ENCODE data around the gene PIP4K2B. TPM values are rescaled to one million over a fixed set of nuclear protein-coding genes. Genes with fewer than 3 reads are reported as not detected.

PIP4K2B gene
- total RNA-seq = 10 to 100 TPM; 25.4 to 33.2 TPM

GRCh38 chr17:38799501-38800236 is at the start of gene PIP4K2B:
Gene PIP4K2B (minus strand): TSS chr17:38799556. CDS start chr17:38799424, 132 bp downstream.
- peak; percentile 94 for DNase-seq (ENCODE audit: low spot score)
- ATAC-seq = peak; percentile 92 to 93
- Mint-ChIP-seq H3K36me3 (peaks cover 21% of the 10 kb centered on the region), H3K9me3 (no peaks in the 10 kb centered on the region), H3K27me3 (no peaks in the 10 kb centered on the region), H3K4me3 (peak within 1 kb of the TSS; percentile 91), H3K4me1 (ENCODE audit: low read depth in 2 of 2) (peaks cover 30 to 34% of the 10 kb centered on the region in 2 donors), H3K27ac (peak within 1 kb of the TSS; percentile 82 to 95)

- ATAC-seq (no peak), DNase-seq (ENCODE audit: low spot score) (no peak)
- Mint-ChIP-seq H3K9me3 (no peaks in the 10 kb centered on the region), H3K27ac (no peak overlapping the region), H3K4me3 (no peak overlapping the region), H3K4me1 (ENCODE audit: low read depth in 2 of 2) (peaks cover 41 to 44% of the 10 kb centered on the region in 2 donors), H3K27me3 (no peaks in the 10 kb centered on the region), H3K36me3 (peaks cover 44% of the 10 kb centered on the region)
Measured at GRCh38 chr17:38848557-38848891, 49.2 kb upstream of the PIP4K2B start.

- no peak for DNase-seq (ENCODE audit: low spot score)
- H3K27ac Mint-ChIP-seq = no peak overlapping the region
- H3K27me3 Mint-ChIP-seq = no peaks in the 10 kb centered on the region
- no peak for ATAC-seq
- no peaks in the 10 kb centered on the region for H3K9me3 Mint-ChIP-seq
- no peak overlapping the region for H3K4me3 Mint-ChIP-seq
- H3K4me1 Mint-ChIP-seq (ENCODE audit: low read depth in 2 of 2) = peaks cover 5 to 6% of the 10 kb centered on the region in 2 donors
- H3K36me3 Mint-ChIP-seq = peaks cover 7% of the 10 kb centered on the region
Measured at GRCh38 chr17:38844261-38844757, 45.0 kb upstream of the PIP4K2B start.

- H3K9me3 Mint-ChIP-seq = no peaks in the 10 kb centered on the region
- DNase-seq (ENCODE audit: low spot score) (no peak), ATAC-seq (no peak)
- no peaks in the 10 kb centered on the region for H3K27me3 Mint-ChIP-seq
- peaks cover 3% of the 10 kb centered on the region for H3K36me3 Mint-ChIP-seq
- peak overlapping the region; percentile 96 for H3K4me3 Mint-ChIP-seq
- peaks cover 29 to 38% of the 10 kb centered on the region in 2 donors for H3K4me1 Mint-ChIP-seq (ENCODE audit: low read depth in 2 of 2)
- H3K27ac Mint-ChIP-seq = peak overlapping the region; percentile 99 to 100
Measured at GRCh38 chr17:38825762-38826247, 26.4 kb upstream of the PIP4K2B start.

- ATAC-seq (peak; percentile 92), DNase-seq (ENCODE audit: low spot score) (peak; percentile 93)
- Mint-ChIP-seq H3K36me3 (peaks cover 10% of the 10 kb centered on the region), H3K4me3 (peak within 1 kb of the TSS; percentile 96), H3K9me3 (no peaks in the 10 kb centered on the region), H3K27me3 (no peaks in the 10 kb centered on the region), H3K27ac (peak within 1 kb of the TSS; percentile 99 to 100), H3K4me1 (ENCODE audit: low read depth in 2 of 2) (peaks cover 34 to 43% of the 10 kb centered on the region in 2 donors)
Measured at GRCh38 chr17:38824899-38825761, 25.8 kb upstream of the PIP4K2B start, which contains the start of gene CWC25. Gene CWC25 (minus strand): TSS chr17:38825321. CDS start chr17:38825183, 138 bp downstream.

GRCh38 chr17:38815576-38816193 is 16.3 kb upstream of the PIP4K2B start:
- no peak for DNase-seq (ENCODE audit: low spot score)
- Mint-ChIP-seq H3K27ac (peak overlapping the region in 1 of 2 donors; percentile 18), H3K4me1 (ENCODE audit: low read depth in 2 of 2) (peaks cover 10% of the 10 kb centered on the region in 2 donors), H3K9me3 (no peaks in the 10 kb centered on the region), H3K4me3 (no peak overlapping the region), H3K27me3 (no peaks in the 10 kb centered on the region), H3K36me3 (peaks cover 18% of the 10 kb centered on the region)
- peak; percentile 65 to 80 for ATAC-seq

GRCh38 chr17:38809828-38810227 is 10.5 kb upstream of the PIP4K2B start:
- H3K36me3 Mint-ChIP-seq = peaks cover 24% of the 10 kb centered on the region

GRCh38 chr17:38800237-38800760 is 943 bp upstream of the PIP4K2B start:
- Mint-ChIP-seq H3K36me3 (peaks cover 21% of the 10 kb centered on the region), H3K9me3 (no peaks in the 10 kb centered on the region), H3K4me3 (peak overlapping the region; percentile 91), H3K27me3 (no peaks in the 10 kb centered on the region), H3K27ac (peak overlapping the region; percentile 81), H3K4me1 (ENCODE audit: low read depth in 2 of 2) (peaks cover 30 to 34% of the 10 kb centered on the region in 2 donors)
- ATAC-seq = no peak
- no peak for DNase-seq (ENCODE audit: low spot score)

More at GRCh38 chr17:38809828-38810227, 10.5 kb upstream of the PIP4K2B start:
- no peaks in the 10 kb centered on the region for H3K27me3 Mint-ChIP-seq
- no peak overlapping the region for H3K4me3 Mint-ChIP-seq
- DNase-seq (ENCODE audit: low spot score) = no peak
- H3K9me3 Mint-ChIP-seq = no peaks in the 10 kb centered on the region
- ATAC-seq = no peak
- H3K4me1 Mint-ChIP-seq (ENCODE audit: low read depth in 2 of 2) = no peaks in the 10 kb centered on the region
- H3K27ac Mint-ChIP-seq = no peak overlapping the region

- Mint-ChIP-seq H3K4me3 (peak overlapping the region; percentile 89), H3K36me3 (peaks cover 21% of the 10 kb centered on the region), H3K27ac (peak overlapping the region; percentile 82 to 95), H3K27me3 (no peaks in the 10 kb centered on the region), H3K9me3 (no peaks in the 10 kb centered on the region), H3K4me1 (ENCODE audit: low read depth in 2 of 2) (peaks cover 30 to 34% of the 10 kb centered on the region in 2 donors)
- ATAC-seq = peak; percentile 53 to 68
- peak; percentile 72 for DNase-seq (ENCODE audit: low spot score)
Measured at GRCh38 chr17:38798614-38799500, 499 bp downstream of the PIP4K2B start.

- Mint-ChIP-seq H3K36me3 (peaks cover 21% of the 10 kb centered on the region), H3K27me3 (no peaks in the 10 kb centered on the region), H3K9me3 (no peaks in the 10 kb centered on the region)
Measured at GRCh38 chr17:38797828-38798227, 1.5 kb downstream of the PIP4K2B start.

GRCh38 chr17:38797158-38797490 is 2.2 kb downstream of the PIP4K2B start:
- H3K36me3 Mint-ChIP-seq = peaks cover 19% of the 10 kb centered on the region
- no peak for DNase-seq (ENCODE audit: low spot score)
- H3K4me3 Mint-ChIP-seq = peak overlapping the region; percentile 4
- no peaks in the 10 kb centered on the region for H3K27me3 Mint-ChIP-seq
- no peak for ATAC-seq
- no peaks in the 10 kb centered on the region for H3K9me3 Mint-ChIP-seq
- peaks cover 30 to 34% of the 10 kb centered on the region in 2 donors for H3K4me1 Mint-ChIP-seq (ENCODE audit: low read depth in 2 of 2)
- peak overlapping the region in 1 of 2 donors; percentile 38 for H3K27ac Mint-ChIP-seq

More at GRCh38 chr17:38797828-38798227, 1.5 kb downstream of the PIP4K2B start:
- ATAC-seq (no peak), DNase-seq (ENCODE audit: low spot score) (no peak)
- H3K27ac Mint-ChIP-seq = peak overlapping the region; percentile 82 to 95
- H3K4me1 Mint-ChIP-seq (ENCODE audit: low read depth in 2 of 2) = peaks cover 30 to 34% of the 10 kb centered on the region in 2 donors
- peak overlapping the region; percentile 89 for H3K4me3 Mint-ChIP-seq

- H3K27ac Mint-ChIP-seq = peak overlapping the region in 1 of 2 donors; percentile 38
- no peak for ATAC-seq
- H3K9me3 Mint-ChIP-seq = no peaks in the 10 kb centered on the region
- peaks cover 30 to 34% of the 10 kb centered on the region in 2 donors for H3K4me1 Mint-ChIP-seq (ENCODE audit: low read depth in 2 of 2)
- DNase-seq (ENCODE audit: low spot score) = no peak
- H3K4me3 Mint-ChIP-seq = no peak overlapping the region
- peaks cover 14% of the 10 kb centered on the region for H3K36me3 Mint-ChIP-seq
- H3K27me3 Mint-ChIP-seq = no peaks in the 10 kb centered on the region
Measured at GRCh38 chr17:38796451-38797157, 2.8 kb downstream of the PIP4K2B start.
